HT1080 (cell line): ENCODE results near the gene SULT2B1. TPM values are rescaled to one million over a fixed set of nuclear protein-coding genes. Genes with fewer than 3 reads are reported as not detected.
"Not testable (repeated sequence)": the region's sequence is repeated elsewhere in the genome, so short reads cannot be mapped to it uniquely, and the experiment has no call there.

Experiments
- DNase-seq: peaks from one replicate; pipeline ENCODE4 v3.0.0-alpha.2; 2015; ENCODE audit warnings: low read depth
- polyA plus RNA-seq, 2 experiments: library from polyadenylated mRNA; depleted of rRNA; stranded (reverse); fragments of >200 nt; gene quantifications; 2 replicates each; pipeline ENCODE4 v1.2.3, GENCODE V29; 2015
- total RNA-seq: library from RNA; depleted of rRNA; stranded (reverse); fragments of >200 nt; shearing (Covaris generic); gene quantifications from 2 replicates; pipeline ENCODE4 v1.2.3, GENCODE V29; 2014; rRNA removed

The SULT2B1 gene
- total RNA-seq: not detected in 2 replicates
- not detected in 2 replicates for polyA plus RNA-seq (2015; cell fraction: cytosol; rRNA removed)
- polyA plus RNA-seq (2015; cell fraction: nucleus; rRNA removed): not detected in 2 replicates

GRCh38 chr19:48551437-48552302 lies at the start of gene SULT2B1:
TSS of gene SULT2B1 (plus strand) at chr19:48552172. CDS start at chr19:48552253, 81 bp downstream.
- no peak for DNase-seq

DNA sequence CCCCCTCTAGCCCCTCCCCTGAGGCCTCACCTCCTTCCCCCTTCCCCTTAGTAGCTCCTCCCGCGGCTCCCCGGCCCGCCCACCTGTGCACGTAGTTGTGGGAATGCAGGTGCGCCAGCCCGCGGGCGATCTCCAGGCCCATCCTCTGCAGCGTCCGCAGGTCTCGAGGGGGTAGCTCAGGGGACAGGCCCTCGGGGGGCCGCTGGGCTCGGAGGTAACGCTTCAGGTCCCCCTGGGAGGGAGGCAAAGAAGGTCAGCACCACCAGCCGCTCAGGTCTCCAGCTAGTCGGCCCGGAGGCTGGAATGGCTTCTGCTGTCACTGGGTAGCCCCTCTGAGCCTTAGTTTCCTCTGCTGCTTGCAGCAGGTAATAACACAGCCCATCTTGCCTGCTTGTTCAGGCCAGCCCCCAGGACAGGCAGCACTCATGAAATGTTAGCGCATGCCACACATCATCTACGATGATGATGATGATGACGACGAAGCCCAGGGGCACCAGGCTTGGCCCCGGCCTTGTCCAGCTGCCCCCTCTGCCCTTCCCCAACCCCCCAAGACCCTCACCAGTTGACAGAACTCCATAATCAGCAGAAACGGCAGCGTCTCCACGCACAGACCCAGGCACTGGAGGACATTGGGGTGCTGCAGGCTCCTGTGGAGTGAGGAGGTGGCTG lies 49.5 kb upstream of the SULT2B1 start:
- no peak for DNase-seq

DNA sequence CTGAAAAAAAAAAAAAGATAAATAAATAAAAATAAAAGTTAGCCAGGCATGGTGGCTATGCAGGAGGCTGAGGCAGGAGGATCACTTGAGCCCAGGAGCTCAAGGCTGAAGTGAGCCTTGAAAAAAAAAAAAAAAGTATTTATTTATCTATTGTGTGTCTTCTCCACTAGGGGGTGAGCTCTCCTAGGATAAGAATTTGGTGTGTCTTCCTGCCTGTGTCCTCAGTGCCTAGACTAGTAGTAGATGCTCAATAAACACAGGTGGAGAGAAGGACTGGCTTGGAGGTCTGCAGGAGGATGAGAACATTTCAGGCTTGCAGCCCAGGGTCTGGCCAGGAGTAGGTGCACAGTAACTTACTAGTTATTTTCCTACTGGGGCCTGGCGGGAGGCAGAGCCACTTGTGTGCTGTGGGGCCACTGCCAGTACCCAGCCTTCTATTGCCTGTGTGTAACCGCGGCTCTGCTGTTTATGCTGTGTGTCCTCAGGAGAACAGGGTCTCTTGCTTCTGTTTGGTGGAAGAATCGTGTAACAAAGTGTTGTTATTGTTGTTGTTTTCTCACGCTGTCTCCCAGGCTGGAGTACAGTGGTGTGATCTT lies 45.7 kb upstream of the SULT2B1 start:
- DNase-seq: peak; percentile 63

- DNase-seq: no peak
These were observed 44.0 kb upstream of the SULT2B1 start for GRCh38 chr19:48507911-48508439.

GRCh38 chr19:48508729-48509411 lies 43.1 kb upstream of the SULT2B1 start:
- no peak for DNase-seq

DNA sequence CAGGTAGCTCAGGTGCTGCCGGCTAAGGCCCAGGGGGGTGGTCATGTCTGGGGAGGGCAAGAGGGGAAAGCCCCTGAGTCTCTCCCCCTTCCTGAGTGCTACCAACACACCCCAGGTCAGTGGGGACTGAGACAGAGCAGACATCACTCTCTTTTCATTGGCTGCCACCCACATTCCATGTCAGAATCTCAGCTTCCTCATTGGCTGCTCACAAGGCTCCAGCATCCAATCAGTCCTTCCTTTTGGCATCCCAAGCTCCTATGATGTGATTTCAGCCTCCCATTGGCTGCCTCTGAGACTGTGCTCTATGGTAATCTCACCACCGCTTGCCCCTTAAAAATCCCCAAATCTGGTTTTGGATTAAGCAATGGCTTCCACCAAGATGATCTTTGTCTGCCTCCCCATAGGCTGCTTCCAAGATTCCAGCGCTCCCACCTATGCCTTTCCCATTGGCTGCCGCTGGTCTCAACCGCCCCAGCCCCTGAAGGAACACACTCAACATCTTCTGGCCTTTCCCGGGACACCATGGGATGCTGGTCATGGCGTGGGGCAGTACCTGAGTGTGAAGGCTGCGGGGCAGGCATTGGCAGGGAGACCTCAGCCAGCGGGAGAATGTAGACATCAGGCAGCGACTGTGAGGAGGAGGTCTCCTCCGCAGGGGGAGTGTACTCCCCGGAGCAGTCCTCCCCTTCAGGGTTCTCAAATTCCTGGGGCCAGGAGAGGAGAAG lies 42.3 kb upstream of the SULT2B1 start:
- no peak for DNase-seq

DNA sequence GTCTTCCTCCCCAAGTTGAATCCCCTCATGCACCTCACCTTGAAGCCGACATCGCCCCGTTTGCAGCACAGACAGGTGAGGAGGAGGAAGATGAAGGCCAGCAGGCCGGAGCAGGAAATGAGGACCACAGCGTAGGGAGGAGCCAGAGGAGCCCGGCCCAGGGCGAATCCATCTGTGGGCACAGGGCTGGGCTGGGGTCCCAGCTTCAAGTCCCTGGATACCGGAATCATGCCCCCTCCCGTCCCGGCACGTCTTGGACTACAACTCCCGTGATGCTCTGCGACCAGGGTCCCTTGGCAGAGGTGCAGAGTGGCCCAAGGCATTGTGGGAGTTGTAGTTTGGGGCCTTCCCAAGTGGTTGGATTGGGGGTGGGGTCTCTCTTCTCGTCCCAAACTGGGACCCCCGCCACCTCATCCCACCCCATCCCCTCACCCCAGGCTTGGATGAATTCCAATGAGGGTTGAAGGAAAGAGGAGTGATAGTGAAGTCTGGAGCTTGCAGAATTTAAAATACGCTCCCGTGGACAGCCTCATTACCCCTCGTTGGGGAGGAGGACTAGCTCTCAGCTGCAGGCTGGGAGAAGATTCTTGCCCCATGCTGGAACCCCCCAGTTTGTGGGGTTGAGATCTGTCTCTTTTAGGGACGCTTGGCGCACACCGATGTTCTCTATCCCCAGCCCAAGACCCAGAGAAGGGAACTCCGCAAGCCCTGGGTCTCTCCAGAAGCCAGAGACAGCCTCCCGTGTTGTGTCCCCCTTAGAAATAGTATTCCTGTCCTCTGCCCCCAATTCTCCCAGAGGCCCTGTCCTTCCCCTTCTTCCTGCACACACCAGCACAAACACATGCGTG lies 41.3 kb upstream of the SULT2B1 start:
- peak; percentile 36 for DNase-seq

DNA sequence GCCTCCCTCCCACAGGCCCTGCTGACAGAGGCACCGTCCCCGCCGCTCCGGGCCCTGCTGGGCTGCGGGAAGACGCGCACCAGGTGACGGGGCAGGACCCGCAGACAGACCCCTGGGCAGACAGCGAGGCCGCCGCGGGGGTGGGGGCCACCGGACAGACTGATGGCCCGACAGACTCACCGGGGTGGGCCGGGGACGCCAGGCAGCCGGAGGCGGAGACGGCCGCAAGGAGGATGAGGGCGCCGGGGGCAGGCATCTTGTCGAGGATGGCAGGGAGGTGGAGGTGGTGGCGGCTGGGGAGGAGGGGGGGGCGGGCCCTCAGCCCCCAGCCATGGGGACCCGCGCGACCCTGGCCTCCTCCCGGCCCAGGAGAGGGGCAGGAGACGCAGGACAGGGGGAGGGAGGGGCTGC lies 40.6 kb upstream of the SULT2B1 start:
- DNase-seq: no peak

GRCh38 chr19:48511800-48512503 lies 40.0 kb upstream of the SULT2B1 start, which contains the start of gene LMTK3:
TSS of gene LMTK3 (minus strand) at chr19:48511835. CDS start at chr19:48511576, 259 bp downstream.
- DNase-seq: peak; percentile 36

GRCh38 chr19:48512504-48513288 lies 39.3 kb upstream of the SULT2B1 start:
- no peak for DNase-seq

DNA sequence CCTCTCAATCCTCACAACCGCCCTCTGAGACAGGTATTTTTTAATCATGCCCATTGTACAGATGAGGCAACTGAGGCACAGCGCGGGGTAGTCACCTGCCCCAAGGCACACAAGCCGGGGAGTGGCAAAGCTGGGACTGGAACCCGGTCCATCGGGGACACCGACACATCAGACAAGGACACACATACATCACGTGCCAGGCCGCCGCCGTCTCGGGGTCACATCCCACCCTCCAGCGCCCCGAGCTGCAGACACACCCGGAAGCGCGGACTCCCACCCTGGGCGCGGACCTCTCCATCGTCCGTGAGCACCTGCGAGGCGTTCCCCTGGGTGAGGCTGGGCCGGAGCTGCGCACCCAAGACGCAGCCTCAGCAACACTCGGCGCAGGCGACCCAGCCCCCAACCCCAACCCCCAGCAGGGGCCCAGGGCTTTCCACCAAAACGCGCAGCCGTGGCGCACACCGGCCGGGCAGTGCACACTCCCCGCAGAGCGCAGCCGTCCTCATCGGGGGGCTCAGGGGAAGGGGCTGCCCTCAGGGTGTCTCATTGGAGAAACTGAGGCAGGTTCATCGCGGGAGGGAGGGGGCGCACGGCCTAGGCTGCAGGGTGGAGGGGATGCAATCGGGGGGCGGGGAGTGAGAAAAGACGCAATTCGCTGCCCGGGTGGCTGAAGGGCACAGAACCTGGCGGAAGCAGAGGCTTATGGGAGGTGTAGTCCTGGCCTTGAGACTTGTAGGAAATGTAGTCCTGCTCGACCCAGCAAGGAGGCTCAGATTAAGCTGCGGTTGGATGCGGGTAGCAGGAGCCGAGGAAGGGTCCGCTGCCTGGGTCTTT lies 38.5 kb upstream of the SULT2B1 start:
- DNase-seq: peak; percentile 65

GRCh38 chr19:48514123-48514458 lies 37.9 kb upstream of the SULT2B1 start:
- no peak for DNase-seq

DNA sequence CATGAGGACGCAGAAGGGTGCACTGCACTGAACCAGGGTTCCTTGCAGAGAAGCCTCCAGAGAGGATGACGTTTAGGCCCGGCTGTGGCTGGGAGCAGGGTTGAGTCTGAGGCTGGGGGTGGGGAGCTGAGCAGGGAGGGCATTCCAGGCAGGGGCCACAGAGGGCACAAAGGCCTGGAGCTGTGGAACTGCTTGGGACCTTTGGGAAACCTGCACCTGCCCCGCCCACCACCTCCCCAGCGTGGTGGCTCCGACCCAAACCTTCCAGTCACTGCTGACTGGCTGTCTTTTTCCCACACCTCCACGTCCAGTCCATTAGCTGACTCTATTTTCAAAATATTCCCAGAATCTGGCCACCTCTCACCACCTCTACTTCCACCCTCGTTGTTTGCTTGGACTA lies 35.4 kb upstream of the SULT2B1 start:
- no peak for DNase-seq

DNA sequence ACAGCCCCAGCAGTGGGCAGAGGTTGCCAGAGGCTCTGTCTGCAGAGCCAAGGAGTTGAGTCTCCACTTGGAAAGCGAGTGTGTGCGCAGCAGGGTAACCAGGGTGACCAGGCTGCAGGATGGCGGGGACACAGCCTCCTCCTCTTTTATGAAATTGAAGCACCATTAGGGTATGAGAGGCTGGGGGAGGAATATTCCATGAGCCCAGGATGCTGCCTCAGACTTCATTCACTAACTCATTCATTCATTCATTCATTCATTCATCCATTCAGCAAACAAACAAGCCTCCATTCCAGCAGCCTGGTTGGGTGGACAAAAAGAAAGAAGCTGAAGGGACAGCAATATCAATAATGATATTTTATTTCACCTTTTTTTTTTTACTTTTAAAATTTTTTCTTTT lies 33.8 kb upstream of the SULT2B1 start:
- no peak for DNase-seq

GRCh38 chr19:48519426-48519825 lies 32.5 kb upstream of the SULT2B1 start:
- DNase-seq: not testable (repeated sequence)

GRCh38 chr19:48520134-48520533 lies 31.8 kb upstream of the SULT2B1 start:
- no peak for DNase-seq

- DNase-seq: no peak
These were observed 27.8 kb upstream of the SULT2B1 start for GRCh38 chr19:48524221-48524620.
